NCI-H446 treated with DMSO at 0.1 percent for 48 hours (cell line): ENCODE data around the gene MTREX.

Experiments used
- DNase-seq: peaks from one replicate; lab custom pipeline; 2025; lab: John Stamatoyannopoulos, UW

MTREX gene

GRCh38 chr5:55429221-55429612 is 121.4 kb downstream of the MTREX start:
- no peak for DNase-seq

- DNase-seq: no peak
These were observed 121.9 kb downstream of the MTREX start for GRCh38 chr5:55429613-55430253.

- DNase-seq: no peak
These were observed 124.8 kb downstream of the MTREX start for GRCh38 chr5:55432549-55432948.

- DNase-seq: no peak
These were observed 129.7 kb downstream of the MTREX start for GRCh38 chr5:55437452-55437851.

GRCh38 chr5:55437859-55438206 is 130.0 kb downstream of the MTREX start:
- DNase-seq: no peak

GRCh38 chr5:55438998-55439397 is 131.2 kb downstream of the MTREX start:
- DNase-seq: no peak

GRCh38 chr5:55440188-55440646 is 132.4 kb downstream of the MTREX start:
- DNase-seq: no peak

- no peak for DNase-seq
These were observed 133.4 kb downstream of the MTREX start for GRCh38 chr5:55441107-55441771.

- DNase-seq: no peak
These were observed 134.2 kb downstream of the MTREX start for GRCh38 chr5:55441954-55442353.

GRCh38 chr5:55445791-55446190 is 138.0 kb downstream of the MTREX start:
- no peak for DNase-seq

- DNase-seq: no peak
These were observed 139.0 kb downstream of the MTREX start for GRCh38 chr5:55446640-55447351.

- no peak for DNase-seq
These were observed 142.4 kb downstream of the MTREX start for GRCh38 chr5:55450050-55450765.

GRCh38 chr5:55451976-55452375 is 144.2 kb downstream of the MTREX start:
- no peak for DNase-seq

- no peak for DNase-seq
These were observed 145.4 kb downstream of the MTREX start for GRCh38 chr5:55453211-55453610.

- no peak for DNase-seq
These were observed 146.5 kb downstream of the MTREX start for GRCh38 chr5:55454282-55454681.

- DNase-seq: no peak
These were observed 148.6 kb downstream of the MTREX start for GRCh38 chr5:55456216-55456895.

GRCh38 chr5:55459572-55459971 is 151.8 kb downstream of the MTREX start:
- DNase-seq: no peak

GRCh38 chr5:55463613-55464012 is 155.8 kb downstream of the MTREX start:
- DNase-seq: no peak

GRCh38 chr5:55467862-55468551 is 160.2 kb downstream of the MTREX start:
- DNase-seq: no peak

- no peak for DNase-seq
These were observed 162.1 kb downstream of the MTREX start for GRCh38 chr5:55469839-55470238.

- DNase-seq: no peak
These were observed 162.5 kb downstream of the MTREX start for GRCh38 chr5:55470282-55470681.
